GM12891 (cell line): ENCODE results near the gene FOXN3.

Experiments
- POLR2A ChIP-seq: IDR thresholded peaks from 2 replicates; pipeline ENCODE4 v1.6.1; 2011; ENCODE audit warnings: low read depth, low read length, control low read depth
- POLR2AphosphoS5 ChIP-seq: IDR thresholded peaks from 2 replicates; pipeline ENCODE4 v1.6.1; 2011; ENCODE audit warnings: low read depth, low read length, control low read depth

- TF ChIP-seq POLR2AphosphoS5 (no peak), POLR2A (no peak)
Observed at GRCh38 chr14:89241257-89241656, 175.8 kb downstream of the FOXN3 start.
